A549 (cell line): ENCODE results near the gene ALOX15B. TPM values are rescaled to one million over a fixed set of nuclear protein-coding genes. Genes with fewer than 3 reads are reported as not detected.
A peak's percentile ranks its signal among the peaks of the same experiment; 100 is the strongest.

Experiments used
- ATAC-seq, 2 experiments: fragments of 200-7000 bp in 1 of 2; fragments of >200 bp in 1 of 2; cut with Nextera tagmentation in 1 of 2; cut with Tn5 transposase in 1 of 2; 3 replicates each; pipeline versions ENCODE4 v1.8.0 to v1.9.1; 2018 to 2020; ENCODE audit warnings: mild to moderate bottlenecking in 1 of 2, moderate library complexity in 1 of 2
- CTCF ChIA-PET: fragments of 300-600 bp; sonication (Branson Sonifier 250); formaldehyde crosslinking; extraction: SDS; loops from one replicate; lab custom pipeline; 2021; ENCODE audit warnings: antibody characterized with exemption, inconsistent platforms; lab: Yijun Ruan, JAX
- POLR2A ChIA-PET: fragments of 350-600 bp; formaldehyde crosslinking; extraction: SDS; loops from one replicate; lab custom pipeline; 2021; ENCODE audit warnings: antibody characterized with exemption, inconsistent platforms; lab: Yijun Ruan, JAX
- DNase-seq, 2 experiments: peaks; one replicate each; pipeline versions ENCODE4 v3.0.0 to v3.0.0-alpha.2; 2011 to 2016; ENCODE audit warnings: low read depth in 1 of 2, low spot score in 1 of 2
- FAIRE-seq: peaks from 2 replicates; lab custom pipeline; 2011; peaks lifted over from hg19 to GRCh38; lab: Jason Lieb, UNC
- H3K27ac ChIP-seq, 2 experiments: fragments of >200 bp; sonication (Bioruptor Twin); formaldehyde crosslinking; 3 replicates each; pipeline ENCODE4 v1.5.1; 2016 to 2017
- H3K4me1 ChIP-seq: fragments of >200 bp; sonication (Bioruptor Twin); formaldehyde crosslinking; 3 replicates; pipeline ENCODE4 v1.6.1; 2016
- H3K4me2 ChIP-seq: fragments of >200 bp; sonication (Bioruptor Twin); formaldehyde crosslinking; 3 replicates; pipeline ENCODE4 v1.6.1; 2016
- H3K4me3 ChIP-seq: fragments of >200 bp; sonication (Bioruptor Twin); formaldehyde crosslinking; 3 replicates; pipeline ENCODE4 v1.5.1; 2016
- H3K9me3 ChIP-seq: fragments of >200 bp; sonication (Bioruptor Twin); formaldehyde crosslinking; 3 replicates; pipeline ENCODE4 v1.6.1; 2016
- EHMT2 ChIP-seq: fragments of 200-600 bp; sonication (generic); IDR thresholded peaks from 2 replicates; pipeline ENCODE4 v1.6.1; 2016; ENCODE audit warnings: antibody characterized with exemption, low read depth, mild to moderate bottlenecking, moderate library complexity
- HDAC2 ChIP-seq: fragments of 200-600 bp; sonication (generic); IDR thresholded peaks from 2 replicates; pipeline ENCODE4 v1.6.1; 2016
- HEYL ChIP-seq: fragments of 250-450 bp; sonication (Bioruptor Pico); IDR thresholded peaks from 2 replicates; pipeline ENCODE4 v1.8.0; 2021; ENCODE audit warnings: mild to moderate bottlenecking, moderate library complexity
- HOXA7 ChIP-seq: fragments of 250-450 bp; sonication (Bioruptor Pico); IDR thresholded peaks from 2 replicates; pipeline ENCODE4 v1.5.0; 2020; ENCODE audit warnings: mild to moderate bottlenecking, moderate library complexity
- HOXB13 ChIP-seq: fragments of 250-450 bp; sonication (Bioruptor Pico); IDR thresholded peaks from 2 replicates; pipeline ENCODE4 v1.5.0; 2020; ENCODE audit warnings: low read depth, mild to moderate bottlenecking, moderate library complexity
- JUN ChIP-seq, 2 experiments: fragments of >200 bp; sonication (Bioruptor Twin); formaldehyde crosslinking; IDR thresholded peaks; 2 replicates in 1 of 2; 3 replicates in 1 of 2; pipeline ENCODE4 v1.6.1; 2016 to 2017
- KDM1A ChIP-seq: fragments of 200-600 bp; sonication (generic); IDR thresholded peaks from 2 replicates; pipeline ENCODE4 v1.6.1; 2016; ENCODE audit warnings: low read depth, mild to moderate bottlenecking
- MAZ ChIP-seq: fragments of 150-350 bp; IDR thresholded peaks from 2 replicates; pipeline ENCODE4 v1.6.1; 2014; ENCODE audit warnings: antibody characterized with exemption, low read depth, low read length, borderline replicate concordance
- RAD21 ChIP-seq, 2 experiments: fragments of >200 bp in 1 of 2; sonication (Bioruptor Twin) in 1 of 2; formaldehyde crosslinking in 1 of 2; IDR thresholded peaks in 1 of 2; conservative IDR thresholded peaks in 1 of 2; 2 replicates in 1 of 2; 3 replicates in 1 of 2; pipeline ENCODE4 v1.6.1; 2012 to 2018; ENCODE audit warnings: inconsistent platforms in 1 of 2
- RARB ChIP-seq: fragments of 250-450 bp; sonication (Bioruptor Pico); IDR thresholded peaks from 2 replicates; pipeline ENCODE4 v1.8.0; 2021; ENCODE audit warnings: mild to moderate bottlenecking, moderate library complexity
- RCOR1 ChIP-seq: fragments of 150-350 bp; IDR thresholded peaks from 2 replicates; pipeline ENCODE4 v1.6.1; 2014; ENCODE audit warnings: antibody characterized with exemption, low read length, low read depth
- RFX5 ChIP-seq: fragments of 450-650 bp; IDR thresholded peaks from 2 replicates; pipeline ENCODE4 v1.7.1; 2014; ENCODE audit warnings: antibody characterized with exemption, mild to moderate bottlenecking, moderate library complexity
- SMC3 ChIP-seq: fragments of >200 bp; sonication (Bioruptor Twin); formaldehyde crosslinking; IDR thresholded peaks from 3 replicates; pipeline ENCODE4 v1.6.1; 2018; ENCODE audit warnings: inconsistent platforms
- TFCP2L1 ChIP-seq: fragments of 250-450 bp; sonication (Bioruptor Pico); IDR thresholded peaks from 2 replicates; pipeline ENCODE4 v1.5.0; 2021; ENCODE audit warnings: mild to moderate bottlenecking
- ZFP36 ChIP-seq: fragments of 450-650 bp; IDR thresholded peaks from 2 replicates; pipeline ENCODE4 v1.6.1; 2014; ENCODE audit warnings: borderline replicate concordance; ENCODE audit not compliant: partially characterized antibody
- ZNF302 ChIP-seq: fragments of 250-450 bp; sonication (Bioruptor Pico); IDR thresholded peaks from 2 replicates; pipeline ENCODE4 v1.9.0; 2021; ENCODE audit warnings: inconsistent platforms, mild to moderate bottlenecking, moderate library complexity
- ZSCAN20 ChIP-seq: fragments of 250-450 bp; sonication (Bioruptor Pico); IDR thresholded peaks from 2 replicates; pipeline ENCODE4 v1.8.0; 2022; ENCODE audit warnings: mild to moderate bottlenecking, moderate library complexity
- WGBS: methylation state at CpG from one replicate; pipeline ENCODE4 v1.1.6; 2017; ENCODE audit errors: missing lambda C conversion rate; 5-methylcytosine and 5-hydroxymethylcytosine counted together
- polyA plus RNA-seq, 4 experiments: library from polyadenylated mRNA; depleted of rRNA in 3 of 4; stranded (reverse); fragments of >200 nt; fragmentation: RNase III in 1 of 4; extraction: RNeasy Plus Mini Kit Qiagen cat#74134 plus additional on column Dnase treatment in 1 of 4; gene quantifications; 2 replicates in 3 of 4; 3 replicates in 1 of 4; pipeline ENCODE4 v1.2.3, GENCODE V29; 2011 to 2017
- TF ChIP-seq, protein P1 (sequence below): fragments of 200-600 bp; sonication (generic); IDR thresholded peaks from 2 replicates; pipeline ENCODE4 v1.6.1; 2016; ENCODE audit warnings: antibody characterized with exemption, mild to moderate bottlenecking, moderate library complexity
- TF ChIP-seq, protein P2 (sequence below): fragments of >200 bp; sonication (Bioruptor Twin); formaldehyde crosslinking; IDR thresholded peaks from 3 replicates; pipeline ENCODE4 v1.5.1; 2016

Gene ALOX15B
- polyA plus RNA-seq, 2 of the 4 experiments (the other 2 are of a cell fraction), result not detected

DNA sequence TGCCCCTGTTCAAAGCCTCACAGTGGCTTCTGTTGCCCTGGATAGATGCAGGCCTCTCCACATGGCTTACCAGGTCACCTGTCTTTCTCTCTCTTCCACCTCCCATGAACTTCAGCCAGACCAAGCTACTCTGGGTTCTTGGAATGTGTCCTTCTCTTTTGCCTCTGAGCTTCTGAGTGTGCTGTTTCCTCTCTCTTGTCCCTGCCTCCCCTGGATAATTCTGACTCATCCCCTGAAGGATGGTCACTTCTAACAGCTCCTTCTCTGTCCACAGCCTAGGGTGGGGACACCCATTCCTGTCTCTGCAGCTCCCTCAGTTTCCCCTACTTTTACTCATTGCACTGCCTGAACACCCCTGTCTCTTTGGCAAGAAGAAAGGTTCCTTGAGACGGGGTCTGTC, 33.5 kb upstream of the ALOX15B start:
- ATAC-seq (peak; percentile 13 to 38; a peak in 3 of 6 replicates), DNase-seq (no peak), FAIRE-seq (no peak)
- Histone ChIP-seq H3K9me3 (no peaks in the 10 kb centered on the region), H3K27ac (no peak overlapping the region), H3K4me1 (no peaks in the 10 kb centered on the region), H3K4me3 (no peak overlapping the region), H3K4me2 (no peak overlapping the region)
- ChIA-PET POLR2A (no interaction called here), CTCF (interaction anchor here (0.6 to 8.5 kb wide), 11 partner anchors 9 to 107 kb away, joined by 3 to 95 read pairs (median 4); partner anchors contain the start of gene RNF227)
- 46% methylated on average over 1 of the region's 1 CpG for WGBS
- no peak for TF ChIP-seq RFX5

DNA sequence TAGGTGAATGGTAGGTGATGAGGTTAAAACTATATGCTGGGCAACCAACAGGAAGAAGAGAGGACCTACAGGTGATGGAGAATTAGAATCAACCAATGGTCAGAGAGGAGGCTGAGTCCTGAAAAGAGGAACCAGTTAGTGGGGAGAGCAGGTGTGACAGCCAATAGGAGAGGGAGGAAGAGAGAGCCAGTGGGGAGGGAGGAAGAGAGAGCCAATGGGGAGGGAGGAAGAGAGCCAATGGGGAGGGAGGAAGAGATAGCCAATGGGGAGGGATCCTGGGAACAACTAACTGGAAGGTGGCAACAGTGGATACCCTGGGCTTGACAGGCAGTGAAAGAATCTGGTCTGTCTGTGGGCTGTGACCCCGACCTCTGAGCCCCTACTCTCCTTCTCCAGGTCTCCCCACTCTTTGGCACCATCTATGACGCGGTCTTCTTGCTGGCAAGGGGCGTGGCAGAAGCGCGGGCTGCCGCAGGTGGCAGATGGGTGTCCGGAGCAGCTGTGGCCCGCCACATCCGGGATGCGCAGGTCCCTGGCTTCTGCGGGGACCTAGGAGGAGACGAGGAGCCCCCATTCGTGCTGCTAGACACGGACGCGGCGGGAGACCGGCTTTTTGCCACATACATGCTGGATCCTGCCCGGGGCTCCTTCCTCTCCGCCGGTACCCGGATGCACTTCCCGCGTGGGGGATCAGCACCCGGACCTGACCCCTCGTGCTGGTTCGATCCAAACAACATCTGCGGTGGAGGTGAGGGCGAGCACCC, 32.7 kb upstream of the ALOX15B start:
- peak in 1 of 2 experiments; percentile 74; a peak in 3 of 6 replicates for ATAC-seq
- CTCF ChIA-PET, result interaction anchor here (0.6 to 8.5 kb wide), 11 partner anchors 9 to 143 kb away, joined by 3 to 95 read pairs (median 4); partner anchors contain the start of gene RNF227

DNA sequence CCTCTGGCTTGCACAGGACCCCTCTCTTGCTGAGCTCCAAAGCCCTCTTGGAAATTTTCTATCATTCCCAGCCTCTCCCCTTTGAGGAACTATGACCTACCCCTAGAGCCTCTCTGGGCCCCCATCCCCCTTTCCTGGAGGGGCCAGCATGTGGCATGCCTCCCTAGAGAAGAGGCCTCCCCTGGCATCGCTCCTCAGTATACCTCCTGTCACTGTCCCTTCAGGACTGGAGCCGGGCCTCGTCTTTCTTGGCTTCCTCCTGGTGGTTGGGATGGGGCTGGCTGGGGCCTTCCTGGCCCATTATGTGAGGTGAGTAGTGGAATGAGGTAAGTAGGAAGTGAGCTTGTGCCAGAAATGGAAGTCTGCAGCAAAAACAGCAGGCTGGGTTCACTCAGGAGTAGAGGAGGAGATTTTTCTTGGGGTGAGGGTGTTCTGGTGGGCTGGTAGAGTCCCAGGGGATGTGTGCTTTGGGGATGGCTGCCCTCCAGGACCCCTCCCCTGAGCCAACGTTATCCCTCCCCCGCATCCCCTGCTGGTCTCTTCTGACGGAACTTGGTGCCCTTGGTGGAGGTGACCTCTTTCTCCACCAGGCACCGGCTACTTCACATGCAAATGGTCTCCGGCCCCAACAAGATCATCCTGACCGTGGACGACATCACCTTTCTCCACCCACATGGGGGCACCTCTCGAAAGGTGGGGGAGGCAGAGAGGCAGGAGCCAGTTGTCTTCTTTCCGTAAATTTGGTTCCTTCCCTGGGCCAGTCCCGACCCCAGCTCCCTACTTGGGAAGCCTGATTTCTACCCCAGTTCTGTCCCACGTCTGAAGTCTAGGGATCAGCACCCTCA, 31.8 kb upstream of the ALOX15B start:
- FAIRE-seq (no peak), ATAC-seq (peak in 1 of 2 experiments; percentile 22; a peak in 2 of 6 replicates), DNase-seq (no peak)
- no peak overlapping the region for H3K4me2 ChIP-seq
- H3K4me1 ChIP-seq, result no peaks in the 10 kb centered on the region
- no peaks in the 10 kb centered on the region for H3K9me3 ChIP-seq
- H3K27ac ChIP-seq, result no peak overlapping the region
- ChIA-PET POLR2A (no interaction called here), CTCF (interaction anchor here (0.6 to 8.5 kb wide), 10 partner anchors 9 to 144 kb away, joined by 3 to 60 read pairs (median 5); no protein-coding TSS in a partner anchor)
- no peak overlapping the region for H3K4me3 ChIP-seq
- 66% methylated on average over 14 of the region's 14 CpGs for WGBS
- TF ChIP-seq HOXB13 (CRISPR knock-in tag) (no peak), TFCP2L1 (CRISPR knock-in tag) (no peak), MAZ (no peak), KDM1A (no peak), SMC3 (no peak), EHMT2 (no peak)
- TF ChIP-seq, protein P1, sequence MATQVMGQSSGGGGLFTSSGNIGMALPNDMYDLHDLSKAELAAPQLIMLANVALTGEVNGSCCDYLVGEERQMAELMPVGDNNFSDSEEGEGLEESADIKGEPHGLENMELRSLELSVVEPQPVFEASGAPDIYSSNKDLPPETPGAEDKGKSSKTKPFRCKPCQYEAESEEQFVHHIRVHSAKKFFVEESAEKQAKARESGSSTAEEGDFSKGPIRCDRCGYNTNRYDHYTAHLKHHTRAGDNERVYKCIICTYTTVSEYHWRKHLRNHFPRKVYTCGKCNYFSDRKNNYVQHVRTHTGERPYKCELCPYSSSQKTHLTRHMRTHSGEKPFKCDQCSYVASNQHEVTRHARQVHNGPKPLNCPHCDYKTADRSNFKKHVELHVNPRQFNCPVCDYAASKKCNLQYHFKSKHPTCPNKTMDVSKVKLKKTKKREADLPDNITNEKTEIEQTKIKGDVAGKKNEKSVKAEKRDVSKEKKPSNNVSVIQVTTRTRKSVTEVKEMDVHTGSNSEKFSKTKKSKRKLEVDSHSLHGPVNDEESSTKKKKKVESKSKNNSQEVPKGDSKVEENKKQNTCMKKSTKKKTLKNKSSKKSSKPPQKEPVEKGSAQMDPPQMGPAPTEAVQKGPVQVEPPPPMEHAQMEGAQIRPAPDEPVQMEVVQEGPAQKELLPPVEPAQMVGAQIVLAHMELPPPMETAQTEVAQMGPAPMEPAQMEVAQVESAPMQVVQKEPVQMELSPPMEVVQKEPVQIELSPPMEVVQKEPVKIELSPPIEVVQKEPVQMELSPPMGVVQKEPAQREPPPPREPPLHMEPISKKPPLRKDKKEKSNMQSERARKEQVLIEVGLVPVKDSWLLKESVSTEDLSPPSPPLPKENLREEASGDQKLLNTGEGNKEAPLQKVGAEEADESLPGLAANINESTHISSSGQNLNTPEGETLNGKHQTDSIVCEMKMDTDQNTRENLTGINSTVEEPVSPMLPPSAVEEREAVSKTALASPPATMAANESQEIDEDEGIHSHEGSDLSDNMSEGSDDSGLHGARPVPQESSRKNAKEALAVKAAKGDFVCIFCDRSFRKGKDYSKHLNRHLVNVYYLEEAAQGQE, result no peak

More for the DNA sequence above, 32.7 kb upstream of the ALOX15B start:
- no peak for FAIRE-seq
- WGBS, result 80% methylated on average over 30 of the region's 30 CpGs
- no peak overlapping the region for H3K4me2 ChIP-seq
- POLR2A ChIA-PET, result no interaction called here
- H3K27ac ChIP-seq, result no peak overlapping the region
- DNase-seq, result peak in 1 of 2 experiments; percentile 64
- H3K4me3 ChIP-seq, result no peak overlapping the region
- no peak for TF ChIP-seq JUN (IDR thresholded peaks at IDR 0.05)
- no peak for TF ChIP-seq RARB (CRISPR knock-in tag)
- no peak for TF ChIP-seq EHMT2
- TF ChIP-seq ZSCAN20 (CRISPR knock-in tag), result no peak
- TF ChIP-seq ZNF302 (CRISPR knock-in tag), result no peak
- no peak for TF ChIP-seq RFX5
- TF ChIP-seq RAD21 (conservative IDR thresholded peaks at IDR 0.05 in 1 of 2, IDR thresholded peaks at IDR 0.05 in 1 of 2), result no peak
- TF ChIP-seq, protein P1, result no peak
- TF ChIP-seq, protein P2, sequence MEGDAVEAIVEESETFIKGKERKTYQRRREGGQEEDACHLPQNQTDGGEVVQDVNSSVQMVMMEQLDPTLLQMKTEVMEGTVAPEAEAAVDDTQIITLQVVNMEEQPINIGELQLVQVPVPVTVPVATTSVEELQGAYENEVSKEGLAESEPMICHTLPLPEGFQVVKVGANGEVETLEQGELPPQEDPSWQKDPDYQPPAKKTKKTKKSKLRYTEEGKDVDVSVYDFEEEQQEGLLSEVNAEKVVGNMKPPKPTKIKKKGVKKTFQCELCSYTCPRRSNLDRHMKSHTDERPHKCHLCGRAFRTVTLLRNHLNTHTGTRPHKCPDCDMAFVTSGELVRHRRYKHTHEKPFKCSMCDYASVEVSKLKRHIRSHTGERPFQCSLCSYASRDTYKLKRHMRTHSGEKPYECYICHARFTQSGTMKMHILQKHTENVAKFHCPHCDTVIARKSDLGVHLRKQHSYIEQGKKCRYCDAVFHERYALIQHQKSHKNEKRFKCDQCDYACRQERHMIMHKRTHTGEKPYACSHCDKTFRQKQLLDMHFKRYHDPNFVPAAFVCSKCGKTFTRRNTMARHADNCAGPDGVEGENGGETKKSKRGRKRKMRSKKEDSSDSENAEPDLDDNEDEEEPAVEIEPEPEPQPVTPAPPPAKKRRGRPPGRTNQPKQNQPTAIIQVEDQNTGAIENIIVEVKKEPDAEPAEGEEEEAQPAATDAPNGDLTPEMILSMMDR, result no peak
- TF ChIP-seq KDM1A, result no peak
- TF ChIP-seq HOXA7 (CRISPR knock-in tag), result no peak
- no peak for TF ChIP-seq ZFP36
- TF ChIP-seq RCOR1, result no peak
- TF ChIP-seq HOXB13 (CRISPR knock-in tag), result no peak
- no peak for TF ChIP-seq HDAC2
- TF ChIP-seq MAZ, result no peak
- TF ChIP-seq HEYL, result no peak
- TF ChIP-seq, all 56 proteins: peak for 0
- Histone ChIP-seq H3K9me3 (no peaks in the 10 kb centered on the region), H3K4me1 (no peaks in the 10 kb centered on the region)
